ENCODE results near the gene JCHAIN. TPM values are rescaled to one million over a fixed set of nuclear protein-coding genes. Genes with fewer than 3 reads are reported as not detected.
"Not testable (repeated sequence)": the region's sequence is repeated elsewhere in the genome, so short reads cannot be mapped to it uniquely, and the experiment has no call there.

The JCHAIN gene
- total RNA-seq, 1 experiment from 2014 or later, result not detected

GRCh38 chr4:70703619-70704214, 37.4 kb upstream of the JCHAIN start:
- no peak for DNase-seq
- Histone ChIP-seq H3K36me3 (replicated peaks; ENCODE audit: control insufficient read depth, insufficient read depth, low read length) (no peaks in the 10 kb centered on the region), H3K4me3 (ENCODE audit: insufficient read depth, low read depth, low read length) (peak overlapping the region; percentile 81), H3K27me3 (ENCODE audit: control insufficient read depth, insufficient read depth, low read length) (no peaks in the 10 kb centered on the region)

- H3K36me3 ChIP-seq (replicated peaks; ENCODE audit: control insufficient read depth, insufficient read depth, low read length); H3K27me3 ChIP-seq (ENCODE audit: control insufficient read depth, insufficient read depth, low read length); DNase-seq; H3K4me3 ChIP-seq (ENCODE audit: insufficient read depth, low read depth, low read length): not testable (repeated sequence)
Measured at GRCh38 chr4:70702592-70702991, 36.3 kb upstream of the JCHAIN start.

GRCh38 chr4:70701271-70701670, 35.0 kb upstream of the JCHAIN start:
- no peak overlapping the region for H3K4me3 ChIP-seq (ENCODE audit: insufficient read depth, low read depth, low read length)
- H3K27me3 ChIP-seq (ENCODE audit: control insufficient read depth, insufficient read depth, low read length), result no peaks in the 10 kb centered on the region
- H3K36me3 ChIP-seq (replicated peaks; ENCODE audit: control insufficient read depth, insufficient read depth, low read length), result no peaks in the 10 kb centered on the region
- DNase-seq, result no peak

- Histone ChIP-seq H3K4me3 (ENCODE audit: insufficient read depth, low read depth, low read length) (no peak overlapping the region), H3K27me3 (ENCODE audit: control insufficient read depth, insufficient read depth, low read length) (no peaks in the 10 kb centered on the region), H3K36me3 (replicated peaks; ENCODE audit: control insufficient read depth, insufficient read depth, low read length) (no peaks in the 10 kb centered on the region)
- DNase-seq, result no peak
Measured at GRCh38 chr4:70700712-70701111, 34.4 kb upstream of the JCHAIN start.

- H3K4me3 ChIP-seq (ENCODE audit: insufficient read depth, low read depth, low read length); H3K36me3 ChIP-seq (replicated peaks; ENCODE audit: control insufficient read depth, insufficient read depth, low read length); H3K27me3 ChIP-seq (ENCODE audit: control insufficient read depth, insufficient read depth, low read length); DNase-seq: not testable (repeated sequence)
Measured at GRCh38 chr4:70698435-70698834, 32.1 kb upstream of the JCHAIN start.

GRCh38 chr4:70694633-70695032, 28.3 kb upstream of the JCHAIN start:
- not testable (repeated sequence) for H3K4me3 ChIP-seq (ENCODE audit: insufficient read depth, low read depth, low read length); H3K36me3 ChIP-seq (replicated peaks; ENCODE audit: control insufficient read depth, insufficient read depth, low read length); DNase-seq; H3K27me3 ChIP-seq (ENCODE audit: control insufficient read depth, insufficient read depth, low read length)

- H3K4me3 ChIP-seq (ENCODE audit: insufficient read depth, low read depth, low read length), result no peak overlapping the region
- no peaks in the 10 kb centered on the region for H3K27me3 ChIP-seq (ENCODE audit: control insufficient read depth, insufficient read depth, low read length)
- H3K36me3 ChIP-seq (replicated peaks; ENCODE audit: control insufficient read depth, insufficient read depth, low read length), result no peaks in the 10 kb centered on the region
- DNase-seq, result no peak
Measured at GRCh38 chr4:70691661-70692060, 25.4 kb upstream of the JCHAIN start.

- Histone ChIP-seq H3K27me3 (ENCODE audit: control insufficient read depth, insufficient read depth, low read length) (no peaks in the 10 kb centered on the region), H3K4me3 (ENCODE audit: insufficient read depth, low read depth, low read length) (peak overlapping the region; percentile 98), H3K36me3 (replicated peaks; ENCODE audit: control insufficient read depth, insufficient read depth, low read length) (no peaks in the 10 kb centered on the region)
- DNase-seq, result peak; percentile 24
Measured at GRCh38 chr4:70688795-70689231, 22.5 kb upstream of the JCHAIN start.

- no peaks in the 10 kb centered on the region for H3K27me3 ChIP-seq (ENCODE audit: control insufficient read depth, insufficient read depth, low read length)
- peak within 1 kb of the TSS; percentile 98 for H3K4me3 ChIP-seq (ENCODE audit: insufficient read depth, low read depth, low read length)
- DNase-seq, result peak; percentile 87
- no peaks in the 10 kb centered on the region for H3K36me3 ChIP-seq (replicated peaks; ENCODE audit: control insufficient read depth, insufficient read depth, low read length)
Measured at GRCh38 chr4:70687821-70688794, 21.8 kb upstream of the JCHAIN start, which contains the start of gene UTP3. TSS of gene UTP3 (plus strand) at chr4:70688532. CDS start at chr4:70688678, 146 bp downstream.

- H3K4me3 ChIP-seq (ENCODE audit: insufficient read depth, low read depth, low read length), result peak overlapping the region; percentile 98
- no peaks in the 10 kb centered on the region for H3K36me3 ChIP-seq (replicated peaks; ENCODE audit: control insufficient read depth, insufficient read depth, low read length)
- DNase-seq, result no peak
- H3K27me3 ChIP-seq (ENCODE audit: control insufficient read depth, insufficient read depth, low read length), result no peaks in the 10 kb centered on the region
Measured at GRCh38 chr4:70687392-70687791, 21.1 kb upstream of the JCHAIN start.

GRCh38 chr4:70682142-70682541, 15.8 kb upstream of the JCHAIN start:
- DNase-seq; H3K4me3 ChIP-seq (ENCODE audit: insufficient read depth, low read depth, low read length): not testable (repeated sequence)

GRCh38 chr4:70681704-70682103, 15.4 kb upstream of the JCHAIN start:
- no peak for DNase-seq
- no peaks in the 10 kb centered on the region for H3K36me3 ChIP-seq (replicated peaks; ENCODE audit: control insufficient read depth, insufficient read depth, low read length)

More at GRCh38 chr4:70682142-70682541, 15.8 kb upstream of the JCHAIN start:
- H3K27me3 ChIP-seq (ENCODE audit: control insufficient read depth, insufficient read depth, low read length); H3K36me3 ChIP-seq (replicated peaks; ENCODE audit: control insufficient read depth, insufficient read depth, low read length): not testable (repeated sequence)

GRCh38 chr4:70680934-70681333, 14.6 kb upstream of the JCHAIN start:
- Histone ChIP-seq H3K4me3 (ENCODE audit: insufficient read depth, low read depth, low read length) (no peak overlapping the region), H3K27me3 (ENCODE audit: control insufficient read depth, insufficient read depth, low read length) (no peaks in the 10 kb centered on the region), H3K36me3 (replicated peaks; ENCODE audit: control insufficient read depth, insufficient read depth, low read length) (no peaks in the 10 kb centered on the region)
- DNase-seq, result no peak

More at GRCh38 chr4:70681704-70682103, 15.4 kb upstream of the JCHAIN start:
- Histone ChIP-seq H3K27me3 (ENCODE audit: control insufficient read depth, insufficient read depth, low read length) (no peaks in the 10 kb centered on the region), H3K4me3 (ENCODE audit: insufficient read depth, low read depth, low read length) (no peak overlapping the region)

GRCh38 chr4:70678383-70678999, 12.2 kb upstream of the JCHAIN start:
- Histone ChIP-seq H3K4me3 (ENCODE audit: insufficient read depth, low read depth, low read length) (no peak overlapping the region), H3K27me3 (ENCODE audit: control insufficient read depth, insufficient read depth, low read length) (no peaks in the 10 kb centered on the region), H3K36me3 (replicated peaks; ENCODE audit: control insufficient read depth, insufficient read depth, low read length) (no peaks in the 10 kb centered on the region)
- DNase-seq, result no peak
